GM10266 (cell line): Measurements from ENCODE around the gene FAM170B.

ENCODE experiments used
- DNase-seq: peaks from one replicate; pipeline ENCODE4 v3.0.0; 2012; ENCODE audit errors: extremely low spot score
- TF ChIP-seq, protein P1 (sequence below): IDR thresholded peaks from 2 replicates; pipeline ENCODE4 v1.5.1; 2012; ENCODE audit warnings: mild to moderate bottlenecking, low read depth; ENCODE audit not compliant: control insufficient read depth, insufficient read depth; ENCODE audit errors: missing control alignments

The FAM170B gene

DNA sequence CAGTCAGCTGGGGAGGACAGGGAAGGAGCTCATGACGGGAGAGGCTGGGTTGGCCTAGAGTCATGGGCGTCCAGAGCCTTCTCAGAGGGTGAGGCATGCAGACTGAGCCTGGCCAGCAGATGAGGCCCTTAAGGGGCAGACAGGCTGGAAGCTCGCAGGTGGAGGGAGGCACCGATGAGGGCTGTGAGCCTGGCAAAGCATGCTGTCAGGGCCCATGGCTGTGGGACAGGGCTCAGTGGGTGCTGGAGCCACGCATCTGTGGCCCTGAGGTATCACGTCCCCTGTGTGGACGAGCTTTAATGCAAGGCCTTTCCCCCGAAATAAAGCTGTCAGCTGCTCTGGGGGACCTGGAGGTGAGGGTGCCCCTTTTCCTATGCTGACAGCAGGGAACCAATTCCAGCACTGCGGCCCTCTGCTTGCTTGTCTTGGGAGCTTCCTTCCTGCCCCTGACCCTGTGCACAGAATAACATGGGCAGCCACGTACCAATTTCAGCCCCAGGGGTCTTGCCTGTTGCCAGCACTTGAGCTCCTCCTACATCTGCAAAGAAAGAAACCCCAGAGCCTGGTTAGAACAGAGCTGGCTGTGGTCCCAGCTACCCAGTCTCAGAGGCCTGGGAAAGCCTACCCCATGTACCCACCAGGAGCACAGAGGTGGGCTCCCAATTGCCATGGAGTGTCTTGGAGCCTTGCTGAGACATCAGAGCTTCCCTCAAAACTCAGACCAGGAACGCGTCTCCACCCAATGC, 33.8 kb upstream of the FAM170B start:
- no peak for DNase-seq
- TF ChIP-seq, protein P1, sequence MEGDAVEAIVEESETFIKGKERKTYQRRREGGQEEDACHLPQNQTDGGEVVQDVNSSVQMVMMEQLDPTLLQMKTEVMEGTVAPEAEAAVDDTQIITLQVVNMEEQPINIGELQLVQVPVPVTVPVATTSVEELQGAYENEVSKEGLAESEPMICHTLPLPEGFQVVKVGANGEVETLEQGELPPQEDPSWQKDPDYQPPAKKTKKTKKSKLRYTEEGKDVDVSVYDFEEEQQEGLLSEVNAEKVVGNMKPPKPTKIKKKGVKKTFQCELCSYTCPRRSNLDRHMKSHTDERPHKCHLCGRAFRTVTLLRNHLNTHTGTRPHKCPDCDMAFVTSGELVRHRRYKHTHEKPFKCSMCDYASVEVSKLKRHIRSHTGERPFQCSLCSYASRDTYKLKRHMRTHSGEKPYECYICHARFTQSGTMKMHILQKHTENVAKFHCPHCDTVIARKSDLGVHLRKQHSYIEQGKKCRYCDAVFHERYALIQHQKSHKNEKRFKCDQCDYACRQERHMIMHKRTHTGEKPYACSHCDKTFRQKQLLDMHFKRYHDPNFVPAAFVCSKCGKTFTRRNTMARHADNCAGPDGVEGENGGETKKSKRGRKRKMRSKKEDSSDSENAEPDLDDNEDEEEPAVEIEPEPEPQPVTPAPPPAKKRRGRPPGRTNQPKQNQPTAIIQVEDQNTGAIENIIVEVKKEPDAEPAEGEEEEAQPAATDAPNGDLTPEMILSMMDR: no peak

- TF ChIP-seq, protein P1: no peak
Observed at GRCh38 chr10:49166484-49167400, 32.9 kb upstream of the FAM170B start.

GRCh38 chr10:49165821-49166483, 32.1 kb upstream of the FAM170B start:
- TF ChIP-seq, protein P1: no peak
- DNase-seq: no peak

More at GRCh38 chr10:49166484-49167400, 32.9 kb upstream of the FAM170B start:
- no peak for DNase-seq

GRCh38 chr10:49165259-49165658, 31.4 kb upstream of the FAM170B start:
- DNase-seq: no peak
- TF ChIP-seq, protein P1: no peak

GRCh38 chr10:49164559-49165188, 30.9 kb upstream of the FAM170B start:
- TF ChIP-seq, protein P1: peak; percentile 73
- peak; percentile 53 for DNase-seq

DNA sequence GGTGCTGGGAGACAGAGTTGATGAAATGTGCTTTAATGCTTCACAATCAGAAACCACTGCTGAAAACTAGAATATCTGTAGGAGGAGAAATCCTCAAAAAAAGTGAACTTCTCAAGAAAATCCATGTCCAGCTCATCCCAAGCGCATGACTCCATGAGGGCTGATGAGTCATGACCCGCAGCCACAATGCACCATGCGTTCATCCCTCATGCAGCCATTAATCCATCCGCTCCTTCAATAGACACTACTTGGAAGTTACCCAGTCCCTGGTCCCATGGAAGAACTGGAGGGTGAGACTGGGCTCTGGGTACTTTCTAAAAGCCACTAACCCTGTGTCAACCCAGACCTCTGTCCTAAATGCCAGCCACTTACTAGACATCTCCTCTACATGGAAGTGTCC, 29.9 kb upstream of the FAM170B start:
- TF ChIP-seq, protein P1: no peak
- DNase-seq: no peak
